Stimulated activated CD4-positive, alpha-beta T cell treated with anti-CD3 and anti-CD28 coated beads, Interleukin-2, amount 100 ng/mL, for 24 hours (primary cell): ENCODE measurements around the gene PCDHB12.
A peak's percentile ranks its signal among the peaks of the same experiment; 100 is the strongest.
"Not testable (repeated sequence)": the region's sequence is repeated elsewhere in the genome, so short reads cannot be mapped to it uniquely, and the experiment has no call there.

Experiments
- DNase-seq, 2 donors: peaks; one replicate each; pipeline ENCODE4 v3.0.0-alpha.2; 2020

The PCDHB12 gene

DNA sequence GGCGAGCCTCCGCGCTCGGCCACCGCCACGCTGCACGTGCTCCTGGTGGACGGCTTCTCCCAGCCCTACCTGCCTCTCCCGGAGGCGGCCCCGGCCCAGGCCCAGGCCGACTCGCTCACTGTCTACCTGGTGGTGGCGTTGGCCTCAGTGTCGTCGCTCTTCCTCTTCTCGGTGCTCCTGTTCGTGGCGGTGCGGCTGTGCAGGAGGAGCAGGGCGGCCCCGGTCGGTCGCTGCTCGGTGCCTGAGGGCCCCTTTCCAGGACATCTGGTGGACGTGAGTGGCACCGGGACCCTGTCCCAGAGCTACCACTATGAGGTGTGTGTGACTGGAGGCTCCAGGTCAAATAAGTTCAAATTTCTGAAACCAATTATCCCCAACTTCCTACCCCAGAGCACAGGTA is 2.3 kb downstream of the PCDHB12 start:
- not testable (repeated sequence) for DNase-seq

DNA sequence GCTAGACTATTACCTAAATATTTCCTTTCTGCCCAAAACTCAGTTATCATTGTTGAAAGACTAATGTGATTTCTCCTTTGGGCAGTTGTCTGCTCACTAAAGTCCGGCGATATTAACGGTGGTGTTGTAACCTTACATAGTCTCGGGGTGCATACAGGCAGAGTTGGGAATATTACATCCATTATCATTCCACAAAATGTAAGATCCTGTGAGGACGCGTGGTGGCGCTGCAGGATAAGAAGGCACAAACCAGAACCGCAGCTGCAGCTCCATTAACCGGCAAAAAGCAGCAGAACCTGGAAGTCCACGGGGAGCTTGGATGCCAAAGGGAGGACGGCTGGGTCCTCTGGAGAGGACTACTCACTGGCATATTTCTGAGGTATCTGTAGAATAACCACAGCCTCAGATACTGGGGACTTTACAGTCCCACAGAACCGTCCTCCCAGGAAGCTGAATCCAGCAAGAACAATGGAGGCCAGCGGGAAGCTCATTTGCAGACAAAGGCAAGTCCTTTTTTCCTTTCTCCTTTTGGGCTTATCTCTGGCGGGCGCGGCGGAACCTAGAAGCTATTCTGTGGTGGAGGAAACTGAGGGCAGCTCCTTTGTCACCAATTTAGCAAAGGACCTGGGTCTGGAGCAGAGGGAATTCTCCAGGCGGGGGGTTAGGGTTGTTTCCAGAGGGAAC is 5.3 kb downstream of the PCDHB12 start, which contains the start of gene PCDHB13:
Gene PCDHB13, plus strand, starts transcription at position 264 of the 684 bp plus-strand sequence. Its CDS starts 205 bp downstream, at position 469.
- peak in 1 of 2 donors; percentile 28 for DNase-seq

DNA sequence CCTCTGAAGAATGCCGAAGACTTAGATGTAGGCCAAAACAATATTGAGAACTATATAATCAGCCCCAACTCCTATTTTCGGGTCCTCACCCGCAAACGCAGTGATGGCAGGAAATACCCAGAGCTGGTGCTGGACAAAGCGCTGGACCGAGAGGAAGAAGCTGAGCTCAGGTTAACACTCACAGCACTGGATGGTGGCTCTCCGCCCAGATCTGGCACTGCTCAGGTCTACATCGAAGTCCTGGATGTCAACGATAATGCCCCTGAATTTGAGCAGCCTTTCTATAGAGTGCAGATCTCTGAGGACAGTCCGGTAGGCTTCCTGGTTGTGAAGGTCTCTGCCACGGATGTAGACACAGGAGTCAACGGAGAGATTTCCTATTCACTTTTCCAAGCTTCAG is 6.1 kb downstream of the PCDHB12 start:
- DNase-seq, result not testable (repeated sequence)

DNA sequence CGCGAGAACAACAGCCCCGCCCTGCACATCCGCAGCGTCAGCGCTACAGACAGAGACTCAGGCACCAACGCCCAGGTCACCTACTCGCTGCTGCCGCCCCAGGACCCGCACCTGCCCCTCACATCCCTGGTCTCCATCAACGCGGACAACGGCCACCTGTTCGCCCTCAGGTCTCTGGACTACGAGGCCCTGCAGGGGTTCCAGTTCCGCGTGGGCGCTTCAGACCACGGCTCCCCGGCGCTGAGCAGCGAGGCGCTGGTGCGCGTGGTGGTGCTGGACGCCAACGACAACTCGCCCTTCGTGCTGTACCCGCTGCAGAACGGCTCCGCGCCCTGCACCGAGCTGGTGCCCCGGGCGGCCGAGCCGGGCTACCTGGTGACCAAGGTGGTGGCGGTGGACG is 7.0 kb downstream of the PCDHB12 start:
- DNase-seq, result not testable (repeated sequence)

DNA sequence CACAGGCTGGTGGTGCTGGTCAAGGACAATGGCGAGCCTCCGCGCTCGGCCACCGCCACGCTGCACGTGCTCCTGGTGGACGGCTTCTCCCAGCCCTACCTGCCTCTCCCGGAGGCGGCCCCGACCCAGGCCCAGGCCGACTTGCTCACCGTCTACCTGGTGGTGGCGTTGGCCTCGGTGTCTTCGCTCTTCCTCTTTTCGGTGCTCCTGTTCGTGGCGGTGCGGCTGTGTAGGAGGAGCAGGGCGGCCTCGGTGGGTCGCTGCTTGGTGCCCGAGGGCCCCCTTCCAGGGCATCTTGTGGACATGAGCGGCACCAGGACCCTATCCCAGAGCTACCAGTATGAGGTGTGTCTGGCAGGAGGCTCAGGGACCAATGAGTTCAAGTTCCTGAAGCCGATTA is 7.5 kb downstream of the PCDHB12 start:
- DNase-seq, result not testable (repeated sequence)

DNA sequence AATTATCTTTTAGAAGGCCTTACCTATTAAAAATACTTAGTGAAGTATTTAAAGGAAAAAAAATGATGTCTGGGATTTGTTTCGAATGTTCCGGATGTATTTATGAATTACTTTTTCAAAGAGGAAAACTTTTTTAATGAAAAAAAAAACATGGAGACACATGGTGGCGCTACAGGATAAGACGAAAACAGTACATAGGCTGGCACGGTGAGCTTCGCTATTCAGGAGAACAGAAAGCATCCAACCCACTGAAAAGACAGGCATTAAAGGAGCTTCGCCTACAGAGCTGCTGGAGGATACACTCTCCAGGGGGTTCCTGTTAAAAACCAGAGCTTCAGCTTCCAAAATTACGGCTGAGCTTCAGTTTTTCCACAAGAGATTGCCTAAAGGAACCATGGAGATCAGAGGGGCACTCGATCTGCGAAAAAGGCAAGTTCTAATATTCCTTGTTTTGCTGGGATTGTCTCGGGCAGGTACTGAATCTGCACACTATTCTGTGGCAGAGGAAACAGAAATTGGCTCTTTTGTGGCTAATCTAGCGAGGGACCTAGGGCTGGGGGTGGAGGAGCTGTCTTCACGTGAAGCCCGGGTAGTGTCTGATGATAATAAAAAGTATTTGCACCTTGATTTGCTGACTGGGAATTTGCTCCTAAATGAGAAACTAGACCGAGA is 14.7 kb downstream of the PCDHB12 start, which contains the start of gene PCDHB14:
Gene PCDHB14, plus strand, starts transcription at position 232 of the 672 bp plus-strand sequence. Its CDS starts 163 bp downstream, at position 395.
- no peak for DNase-seq

DNA sequence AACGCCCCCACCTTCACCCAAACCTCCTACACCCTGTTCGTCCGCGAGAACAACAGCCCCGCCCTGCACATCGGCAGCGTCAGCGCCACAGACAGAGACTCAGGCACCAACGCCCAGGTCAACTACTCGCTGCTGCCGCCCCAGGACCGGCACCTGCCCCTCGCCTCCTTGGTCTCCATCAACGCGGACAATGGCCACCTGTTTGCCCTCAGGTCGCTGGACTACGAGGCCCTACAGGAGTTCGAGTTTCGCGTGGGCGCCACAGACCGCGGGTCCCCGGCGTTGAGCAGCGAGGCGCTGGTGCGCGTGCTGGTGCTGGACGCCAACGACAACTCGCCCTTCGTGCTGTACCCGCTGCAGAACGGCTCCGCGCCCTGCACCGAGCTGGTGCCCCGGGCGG is 16.3 kb downstream of the PCDHB12 start:
- not testable (repeated sequence) for DNase-seq

DNA sequence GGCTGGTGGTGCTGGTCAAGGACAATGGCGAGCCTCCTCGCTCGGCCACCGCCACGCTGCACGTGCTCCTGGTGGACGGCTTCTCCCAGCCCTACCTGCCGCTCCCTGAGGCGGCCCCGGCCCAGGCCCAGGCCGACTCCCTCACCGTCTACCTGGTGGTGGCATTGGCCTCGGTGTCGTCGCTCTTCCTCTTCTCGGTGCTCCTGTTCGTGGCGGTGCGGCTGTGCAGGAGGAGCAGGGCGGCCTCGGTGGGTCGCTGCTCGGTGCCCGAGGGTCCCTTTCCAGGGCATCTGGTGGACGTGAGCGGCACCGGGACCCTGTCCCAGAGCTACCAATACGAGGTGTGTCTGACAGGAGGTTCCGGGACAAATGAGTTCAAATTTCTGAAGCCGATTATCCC is 16.9 kb downstream of the PCDHB12 start:
- DNase-seq, result not testable (repeated sequence)

DNA sequence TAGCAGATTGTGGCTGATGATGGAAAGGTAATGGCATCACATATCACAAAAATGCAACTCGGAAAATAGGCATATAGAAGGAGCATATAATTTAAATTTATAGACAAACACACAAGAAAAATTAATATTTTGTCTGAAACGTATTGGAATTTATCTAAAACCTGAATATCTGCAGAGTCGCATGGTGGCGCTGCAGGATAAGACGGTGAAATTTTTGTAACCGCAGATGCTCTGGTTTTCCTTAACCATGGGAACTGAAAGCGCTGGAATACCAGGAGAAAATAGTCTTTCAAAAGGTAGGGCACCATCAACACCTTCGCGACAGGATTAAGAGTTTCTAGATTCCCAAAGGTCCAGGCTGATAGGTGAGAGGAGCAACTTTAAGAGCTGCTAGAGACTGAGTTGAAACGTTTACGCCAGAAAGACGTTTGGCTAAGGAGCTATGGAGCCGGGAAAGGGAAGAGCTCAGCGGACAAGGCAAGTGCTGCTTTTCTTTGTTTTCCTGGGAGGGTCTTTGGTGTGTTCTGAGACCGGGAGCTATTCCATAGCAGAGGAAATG is 25.7 kb downstream of the PCDHB12 start:
- no peak for DNase-seq

DNA sequence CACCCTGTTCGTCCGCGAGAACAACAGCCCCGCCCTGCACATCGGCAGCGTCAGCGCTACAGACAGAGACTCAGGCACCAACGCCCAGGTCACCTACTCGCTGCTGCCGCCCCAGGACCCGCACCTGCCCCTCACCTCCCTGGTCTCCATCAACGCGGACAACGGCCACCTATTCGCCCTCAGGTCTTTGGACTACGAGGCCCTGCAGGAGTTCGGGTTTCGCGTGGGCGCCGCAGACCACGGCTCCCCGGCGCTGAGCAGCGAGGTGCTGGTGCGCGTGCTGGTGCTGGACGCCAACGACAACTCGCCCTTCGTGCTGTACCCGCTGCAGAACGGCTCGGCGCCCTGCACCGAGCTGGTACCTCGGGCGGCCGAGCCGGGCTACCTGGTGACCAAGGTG is 27.4 kb downstream of the PCDHB12 start:
- not testable (repeated sequence) for DNase-seq

DNA sequence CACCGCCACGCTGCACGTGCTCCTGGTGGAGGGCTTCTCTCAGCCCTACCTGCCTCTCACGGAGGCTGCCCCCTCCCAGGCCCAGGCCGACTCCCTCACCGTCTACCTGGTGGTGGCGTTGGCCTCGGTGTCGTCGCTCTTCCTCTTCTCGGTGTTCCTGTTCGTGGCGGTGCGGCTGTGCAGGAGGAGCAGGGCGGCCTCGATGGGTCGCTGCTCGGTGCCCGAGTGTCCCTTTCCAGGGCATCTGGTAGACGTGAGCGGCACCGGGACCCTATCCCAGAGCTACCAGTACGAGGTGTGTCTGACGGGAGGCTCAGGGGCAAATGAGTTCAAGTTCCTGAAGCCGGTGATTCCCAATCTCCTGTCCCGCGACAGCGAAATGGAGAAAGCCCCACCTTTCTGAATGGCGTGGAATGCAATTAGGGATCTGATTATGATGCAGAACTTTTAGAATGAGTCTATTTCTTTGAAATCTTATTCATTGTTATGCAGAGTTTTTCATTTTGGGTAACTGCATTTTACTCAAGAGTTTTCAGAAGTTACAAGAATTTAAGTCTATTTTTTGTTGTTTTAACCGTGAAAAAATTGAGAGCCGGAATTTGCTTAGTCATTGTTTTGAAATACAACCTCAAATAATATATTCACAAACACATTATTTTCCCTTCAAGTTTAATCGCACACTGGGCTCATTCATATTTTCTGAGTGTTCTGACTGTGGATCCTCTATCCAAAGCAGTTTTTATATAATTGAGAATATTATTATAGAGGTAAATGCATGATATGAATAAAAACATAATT is 28.2 kb downstream of the PCDHB12 start:
- DNase-seq, result no peak

DNA sequence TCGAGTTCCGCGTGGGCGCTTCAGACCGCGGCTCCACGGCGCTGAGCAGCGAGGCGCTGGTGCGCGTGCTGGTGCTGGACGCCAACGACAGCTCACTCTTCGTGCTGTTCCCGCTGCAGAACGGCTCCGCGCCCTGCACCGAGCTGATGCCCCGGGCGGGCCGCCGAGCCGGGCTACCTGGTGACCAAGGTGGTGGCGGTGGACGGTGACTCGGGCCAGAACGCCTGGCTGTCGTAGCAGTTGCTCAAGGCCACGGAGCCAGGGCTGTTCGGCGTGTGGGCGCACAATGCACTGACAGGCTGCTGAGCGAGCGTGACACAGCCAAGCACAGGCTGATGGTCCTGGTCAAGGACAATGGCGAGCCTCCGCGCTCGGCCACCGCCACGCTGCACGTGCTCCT is 33.0 kb downstream of the PCDHB12 start:
- no peak for DNase-seq

DNA sequence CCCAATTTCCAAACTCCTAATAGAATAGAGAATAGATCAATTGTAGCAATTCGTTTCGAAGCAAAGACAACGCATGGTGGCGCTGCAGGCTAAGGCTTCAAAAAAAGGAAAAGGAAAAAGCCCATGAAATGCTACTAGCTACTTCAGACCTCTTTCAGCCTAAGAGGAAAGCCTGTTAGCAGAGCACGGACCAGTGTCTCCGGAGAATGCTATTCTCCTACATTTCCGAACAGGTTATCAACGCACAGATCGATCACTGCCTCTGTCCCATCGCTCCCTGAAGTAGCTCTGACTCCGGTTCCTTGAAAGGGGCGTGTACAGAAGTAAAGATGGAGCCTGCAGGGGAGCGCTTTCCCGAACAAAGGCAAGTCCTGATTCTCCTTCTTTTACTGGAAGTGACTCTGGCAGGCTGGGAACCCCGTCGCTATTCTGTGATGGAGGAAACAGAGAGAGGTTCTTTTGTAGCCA is 36.8 kb downstream of the PCDHB12 start, which contains the start of gene PCDHB15:
Gene PCDHB15, plus strand, starts transcription at position 146 of the 468 bp plus-strand sequence. Its CDS starts 184 bp downstream, at position 330.
- peak; percentile 11 to 19 for DNase-seq

DNA sequence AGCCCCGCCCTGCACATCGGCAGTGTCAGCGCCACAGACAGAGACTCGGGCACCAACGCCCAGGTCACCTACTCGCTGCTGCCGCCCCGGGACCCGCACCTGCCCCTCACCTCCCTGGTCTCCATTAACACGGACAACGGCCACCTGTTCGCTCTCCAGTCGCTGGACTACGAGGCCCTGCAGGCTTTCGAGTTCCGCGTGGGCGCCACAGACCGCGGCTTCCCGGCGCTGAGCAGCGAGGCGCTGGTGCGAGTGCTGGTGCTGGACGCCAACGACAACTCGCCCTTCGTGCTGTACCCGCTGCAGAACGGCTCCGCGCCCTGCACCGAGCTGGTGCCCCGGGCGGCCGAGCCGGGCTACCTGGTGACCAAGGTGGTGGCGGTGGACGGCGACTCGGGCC is 38.5 kb downstream of the PCDHB12 start:
- not testable (repeated sequence) for DNase-seq

DNA sequence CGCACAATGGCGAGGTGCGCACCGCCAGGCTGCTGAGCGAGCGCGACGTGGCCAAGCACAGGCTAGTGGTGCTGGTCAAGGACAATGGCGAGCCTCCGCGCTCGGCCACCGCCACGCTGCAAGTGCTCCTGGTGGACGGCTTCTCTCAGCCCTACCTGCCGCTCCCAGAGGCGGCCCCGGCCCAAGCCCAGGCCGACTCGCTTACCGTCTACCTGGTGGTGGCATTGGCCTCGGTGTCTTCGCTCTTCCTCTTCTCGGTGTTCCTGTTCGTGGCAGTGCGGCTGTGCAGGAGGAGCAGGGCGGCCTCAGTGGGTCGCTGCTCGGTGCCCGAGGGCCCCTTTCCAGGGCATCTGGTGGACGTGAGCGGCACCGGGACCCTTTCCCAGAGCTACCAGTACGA is 38.9 kb downstream of the PCDHB12 start:
- not testable (repeated sequence) for DNase-seq

DNA sequence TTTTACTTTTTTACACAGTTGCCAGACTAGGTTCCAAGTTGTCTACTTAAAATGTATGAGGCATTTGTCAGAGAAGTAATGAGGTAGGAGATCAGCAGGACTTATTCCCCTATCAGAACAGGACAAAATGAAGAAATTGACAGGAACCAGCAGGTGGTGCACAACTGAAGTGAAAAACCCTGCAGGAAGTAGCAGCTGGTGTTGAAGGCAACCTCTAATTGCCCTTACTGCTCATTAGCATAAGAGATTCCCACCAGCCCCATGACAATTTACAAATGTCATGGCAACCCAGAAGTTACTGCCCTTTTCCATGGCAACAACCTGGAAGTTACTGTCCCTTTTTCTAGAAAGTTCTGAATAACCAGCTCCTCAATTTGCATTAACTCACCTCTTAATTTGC is 42.1 kb downstream of the PCDHB12 start:
- no peak for DNase-seq

DNA sequence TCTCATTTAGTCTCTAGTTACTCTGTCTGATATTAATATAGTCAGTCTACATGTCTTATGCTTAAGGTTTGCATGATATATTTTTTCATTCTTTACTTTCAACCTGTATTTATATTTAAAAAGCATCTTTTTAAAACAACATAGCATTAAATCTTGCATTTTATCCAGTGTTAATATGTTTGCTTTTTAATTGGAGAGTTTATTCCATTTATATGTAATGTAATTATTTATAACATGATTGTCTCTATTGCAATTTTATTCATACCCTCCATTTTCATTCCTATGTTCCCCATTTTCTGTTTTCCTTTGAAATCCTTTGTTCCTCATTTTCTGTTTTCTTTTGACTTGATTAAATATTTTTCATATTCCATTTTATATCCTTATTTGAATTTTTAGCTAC is 49.9 kb downstream of the PCDHB12 start:
- no peak for DNase-seq

DNA sequence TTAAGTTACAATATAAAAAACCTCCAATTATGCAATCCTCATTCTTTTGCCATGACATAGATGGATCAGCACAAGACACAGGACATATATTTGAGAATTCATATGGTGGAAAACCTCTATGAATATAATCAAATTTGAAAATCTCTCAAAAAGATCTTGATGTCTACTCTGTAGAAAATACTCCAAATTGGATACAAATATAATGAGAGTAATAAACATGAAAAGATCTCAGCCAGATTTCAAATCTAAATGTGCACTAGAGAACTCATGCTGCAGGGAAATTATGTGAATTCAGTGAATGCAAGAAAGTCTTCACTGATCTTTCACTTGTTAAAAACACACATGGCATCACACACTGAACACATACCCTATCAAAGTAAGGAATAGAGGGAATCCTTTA is 50.4 kb downstream of the PCDHB12 start:
- DNase-seq, result no peak

DNA sequence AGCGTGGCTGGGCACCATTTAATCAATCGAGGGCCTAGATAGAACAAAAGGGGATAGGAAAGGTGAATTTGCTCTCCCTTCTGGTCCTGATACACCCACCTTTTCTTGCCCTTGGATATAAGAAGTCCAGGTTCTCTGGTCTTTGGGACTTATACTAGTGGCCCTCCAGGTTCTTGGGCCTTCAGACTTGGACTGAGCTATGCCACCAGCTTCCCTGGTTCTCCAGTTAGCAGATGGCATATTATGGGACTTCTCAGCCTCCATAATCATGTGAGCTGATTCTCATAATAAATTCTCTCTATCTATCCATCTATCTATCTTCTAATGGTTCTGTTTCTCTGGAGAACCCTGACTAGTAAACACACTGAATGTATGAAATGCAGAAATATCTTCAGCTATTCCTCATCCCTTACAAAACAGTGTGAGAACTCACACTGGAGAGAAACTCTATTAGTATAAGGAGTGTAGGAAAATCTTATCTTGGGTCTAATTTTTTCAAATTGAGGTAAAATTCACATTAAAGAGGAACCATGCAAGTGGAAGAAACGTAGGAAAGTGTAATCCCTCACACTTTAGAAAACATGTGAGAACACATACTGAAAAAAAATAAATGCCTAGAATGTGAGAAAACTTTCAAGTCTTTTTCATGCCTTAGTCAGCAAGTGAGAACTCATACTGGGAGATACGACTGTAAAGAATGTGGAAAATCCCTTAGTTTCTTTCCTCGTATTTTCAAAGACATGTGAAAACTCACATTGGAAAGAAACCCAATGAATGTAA is 52.1 kb downstream of the PCDHB12 start:
- DNase-seq, result no peak

DNA sequence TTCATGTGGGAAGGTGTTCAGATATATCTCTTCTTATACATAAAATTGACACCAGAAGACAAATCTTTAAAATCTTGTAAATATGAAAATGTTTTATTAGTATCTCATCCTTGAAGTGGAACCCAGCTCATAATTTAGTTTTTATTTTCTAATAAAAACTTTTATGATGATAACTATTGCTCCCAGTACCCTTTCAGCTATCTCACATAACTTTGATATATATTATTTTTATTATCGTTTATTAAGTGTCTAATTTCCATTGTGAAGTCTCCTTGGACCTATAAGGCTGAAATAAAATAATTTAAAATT is 52.7 kb downstream of the PCDHB12 start:
- DNase-seq, result no peak
